ENCODE results near the gene UBE2E1.

DNA sequence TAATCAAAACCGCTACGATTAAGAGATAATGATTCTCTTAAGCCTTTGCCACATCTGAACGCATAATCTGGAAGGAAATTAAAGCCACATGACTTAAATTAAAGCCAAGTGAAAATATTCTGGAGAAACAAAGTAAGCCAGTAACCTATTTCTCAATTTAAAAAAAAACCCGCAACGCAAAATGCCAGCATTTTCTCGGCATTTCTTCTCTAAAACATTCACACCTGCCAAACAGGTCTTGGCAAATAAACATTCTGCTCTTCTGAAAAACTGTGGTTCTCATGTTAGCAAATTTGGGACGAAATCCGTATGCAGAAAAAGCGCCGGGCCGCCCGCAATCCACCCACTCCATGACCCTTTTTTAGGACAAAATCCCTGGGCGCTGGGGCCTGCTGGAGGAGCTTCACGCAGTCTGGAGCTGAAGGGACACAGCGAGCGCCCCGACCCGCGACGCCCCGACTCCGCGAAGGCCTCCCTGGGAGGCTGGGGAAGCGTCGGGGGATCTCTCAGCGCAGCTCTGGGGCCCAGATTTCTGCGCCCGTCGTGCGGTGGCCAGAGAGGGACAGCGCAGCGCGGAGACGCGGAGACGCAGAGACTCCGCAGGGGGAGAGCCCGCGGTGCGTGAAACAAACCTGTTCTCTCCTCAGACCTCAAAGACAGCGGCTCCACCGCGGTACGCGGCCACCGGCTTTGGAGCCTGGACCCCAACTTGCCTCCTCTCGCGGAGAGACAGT, 110.6 kb downstream of the UBE2E1 start:
- TF ChIP-seq, protein P1, sequence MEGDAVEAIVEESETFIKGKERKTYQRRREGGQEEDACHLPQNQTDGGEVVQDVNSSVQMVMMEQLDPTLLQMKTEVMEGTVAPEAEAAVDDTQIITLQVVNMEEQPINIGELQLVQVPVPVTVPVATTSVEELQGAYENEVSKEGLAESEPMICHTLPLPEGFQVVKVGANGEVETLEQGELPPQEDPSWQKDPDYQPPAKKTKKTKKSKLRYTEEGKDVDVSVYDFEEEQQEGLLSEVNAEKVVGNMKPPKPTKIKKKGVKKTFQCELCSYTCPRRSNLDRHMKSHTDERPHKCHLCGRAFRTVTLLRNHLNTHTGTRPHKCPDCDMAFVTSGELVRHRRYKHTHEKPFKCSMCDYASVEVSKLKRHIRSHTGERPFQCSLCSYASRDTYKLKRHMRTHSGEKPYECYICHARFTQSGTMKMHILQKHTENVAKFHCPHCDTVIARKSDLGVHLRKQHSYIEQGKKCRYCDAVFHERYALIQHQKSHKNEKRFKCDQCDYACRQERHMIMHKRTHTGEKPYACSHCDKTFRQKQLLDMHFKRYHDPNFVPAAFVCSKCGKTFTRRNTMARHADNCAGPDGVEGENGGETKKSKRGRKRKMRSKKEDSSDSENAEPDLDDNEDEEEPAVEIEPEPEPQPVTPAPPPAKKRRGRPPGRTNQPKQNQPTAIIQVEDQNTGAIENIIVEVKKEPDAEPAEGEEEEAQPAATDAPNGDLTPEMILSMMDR (conservative IDR thresholded peaks at IDR 0.05; ENCODE audit: low read length) = no peak
- no peak for TF ChIP-seq EZH2phosphoT487 (IDR thresholded peaks at IDR 0.05; ENCODE audit: borderline replicate concordance)
